ENCODE results near the gene CENPC.
"Not testable (repeated sequence)": the region's sequence is repeated elsewhere in the genome, so short reads cannot be mapped to it uniquely, and the experiment has no call there.

CENPC gene

GRCh38 chr4:67566335-67566734, 21.0 kb upstream of the CENPC start:
- H3K4me1 Mint-ChIP-seq (ENCODE audit: low read depth), result no peaks in the 10 kb centered on the region
- H3K4me3 Mint-ChIP-seq, result no peak overlapping the region
- intact Hi-C loops (cut with micrococcal nuclease), result no loop called here
- H3K27ac Mint-ChIP-seq, result no peak overlapping the region
- H3K27me3 Mint-ChIP-seq, result no peaks in the 10 kb centered on the region
- H3K36me3 Mint-ChIP-seq (ENCODE audit: low read depth), result no peaks in the 10 kb centered on the region
- H3K9me3 Mint-ChIP-seq, result no peaks in the 10 kb centered on the region

GRCh38 chr4:67565284-67565683, 20.0 kb upstream of the CENPC start:
- intact Hi-C loops (cut with micrococcal nuclease), result no loop called here
- Mint-ChIP-seq H3K36me3 (ENCODE audit: low read depth) (no peaks in the 10 kb centered on the region), H3K27me3 (no peaks in the 10 kb centered on the region), H3K4me3 (no peak overlapping the region), H3K27ac (no peak overlapping the region), H3K4me1 (ENCODE audit: low read depth) (no peaks in the 10 kb centered on the region), H3K9me3 (no peaks in the 10 kb centered on the region)

GRCh38 chr4:67558493-67558892, 13.2 kb upstream of the CENPC start, which contains the start of gene STAP1:
STAP1 (plus strand) TSS chr4:67558727; CDS start chr4:67558810, 83 bp downstream.
- H3K4me1 Mint-ChIP-seq (ENCODE audit: low read depth), result peaks cover 24% of the 10 kb centered on the region
- peak within 1 kb of the TSS; percentile 64 for H3K4me3 Mint-ChIP-seq
- H3K36me3 Mint-ChIP-seq (ENCODE audit: low read depth), result no peaks in the 10 kb centered on the region
- no peaks in the 10 kb centered on the region for H3K27me3 Mint-ChIP-seq
- peak within 1 kb of the TSS; percentile 77 for H3K27ac Mint-ChIP-seq
- no peaks in the 10 kb centered on the region for H3K9me3 Mint-ChIP-seq
- intact Hi-C loops (cut with micrococcal nuclease), result no loop called here

GRCh38 chr4:67556436-67556835, 11.1 kb upstream of the CENPC start:
- Mint-ChIP-seq H3K36me3 (ENCODE audit: low read depth) (no peaks in the 10 kb centered on the region), H3K4me1 (ENCODE audit: low read depth) (peaks cover 24% of the 10 kb centered on the region), H3K4me3 (no peak overlapping the region), H3K27me3 (no peaks in the 10 kb centered on the region), H3K27ac (no peak overlapping the region), H3K9me3 (no peaks in the 10 kb centered on the region)
- intact Hi-C loops (cut with micrococcal nuclease), result no loop called here

GRCh38 chr4:67555447-67555846, 10.1 kb upstream of the CENPC start:
- no peak overlapping the region for H3K4me3 Mint-ChIP-seq
- H3K36me3 Mint-ChIP-seq (ENCODE audit: low read depth), result no peaks in the 10 kb centered on the region
- no peaks in the 10 kb centered on the region for H3K27me3 Mint-ChIP-seq
- intact Hi-C loops (cut with micrococcal nuclease), result no loop called here
- no peaks in the 10 kb centered on the region for H3K9me3 Mint-ChIP-seq
- peaks cover 24% of the 10 kb centered on the region for H3K4me1 Mint-ChIP-seq (ENCODE audit: low read depth)
- H3K27ac Mint-ChIP-seq, result no peak overlapping the region

- no peak overlapping the region for H3K27ac Mint-ChIP-seq
- no peak overlapping the region for H3K4me3 Mint-ChIP-seq
- no peaks in the 10 kb centered on the region for H3K27me3 Mint-ChIP-seq
- intact Hi-C loops (cut with micrococcal nuclease), result no loop called here
- H3K9me3 Mint-ChIP-seq, result no peaks in the 10 kb centered on the region
- H3K4me1 Mint-ChIP-seq (ENCODE audit: low read depth), result peaks cover 24% of the 10 kb centered on the region
- no peaks in the 10 kb centered on the region for H3K36me3 Mint-ChIP-seq (ENCODE audit: low read depth)
Measured at GRCh38 chr4:67554096-67554495, 8.8 kb upstream of the CENPC start.

GRCh38 chr4:67552146-67552792, 7.0 kb upstream of the CENPC start:
- H3K9me3 Mint-ChIP-seq; H3K4me3 Mint-ChIP-seq; H3K36me3 Mint-ChIP-seq (ENCODE audit: low read depth); intact Hi-C loops (cut with micrococcal nuclease); H3K27ac Mint-ChIP-seq; H3K27me3 Mint-ChIP-seq: not testable (repeated sequence)
- peaks cover 18% of the 10 kb centered on the region for H3K4me1 Mint-ChIP-seq (ENCODE audit: low read depth)

GRCh38 chr4:67550857-67551256, 5.6 kb upstream of the CENPC start:
- Mint-ChIP-seq H3K4me3 (no peak overlapping the region), H3K4me1 (ENCODE audit: low read depth) (peaks cover 8% of the 10 kb centered on the region), H3K27me3 (no peaks in the 10 kb centered on the region), H3K36me3 (ENCODE audit: low read depth) (no peaks in the 10 kb centered on the region), H3K9me3 (no peaks in the 10 kb centered on the region), H3K27ac (no peak overlapping the region)
- intact Hi-C loops (cut with micrococcal nuclease), result no loop called here

GRCh38 chr4:67550451-67550850, 5.1 kb upstream of the CENPC start:
- peaks cover 5% of the 10 kb centered on the region for H3K4me1 Mint-ChIP-seq (ENCODE audit: low read depth)
- intact Hi-C loops (cut with micrococcal nuclease), result no loop called here
- H3K27ac Mint-ChIP-seq, result no peak overlapping the region
- no peaks in the 10 kb centered on the region for H3K27me3 Mint-ChIP-seq
- H3K36me3 Mint-ChIP-seq (ENCODE audit: low read depth), result no peaks in the 10 kb centered on the region
- no peak overlapping the region for H3K4me3 Mint-ChIP-seq
- no peaks in the 10 kb centered on the region for H3K9me3 Mint-ChIP-seq

- Mint-ChIP-seq H3K4me3 (no peak overlapping the region), H3K27me3 (no peaks in the 10 kb centered on the region), H3K36me3 (ENCODE audit: low read depth) (peaks cover 9% of the 10 kb centered on the region), H3K9me3 (no peaks in the 10 kb centered on the region), H3K27ac (no peak overlapping the region), H3K4me1 (ENCODE audit: low read depth) (no peaks in the 10 kb centered on the region)
- intact Hi-C loops (cut with micrococcal nuclease), result loop anchor here (2.0 to 10.0 kb wide), 3 partner anchors 83 to 796 kb away; no protein-coding TSS in a partner anchor
Measured at GRCh38 chr4:67549123-67549522, 3.8 kb upstream of the CENPC start.

GRCh38 chr4:67546971-67547370, 1.7 kb upstream of the CENPC start:
- intact Hi-C loops (cut with micrococcal nuclease), result loop anchor here (5.0 to 10.0 kb wide), 2 partner anchors 85 to 798 kb away; no protein-coding TSS in a partner anchor
- H3K27me3 Mint-ChIP-seq, result no peaks in the 10 kb centered on the region
- H3K36me3 Mint-ChIP-seq (ENCODE audit: low read depth), result peaks cover 28% of the 10 kb centered on the region
- no peak overlapping the region for H3K27ac Mint-ChIP-seq
- no peaks in the 10 kb centered on the region for H3K9me3 Mint-ChIP-seq
- H3K4me1 Mint-ChIP-seq (ENCODE audit: low read depth), result peaks cover 15% of the 10 kb centered on the region
- H3K4me3 Mint-ChIP-seq, result no peak overlapping the region

GRCh38 chr4:67546004-67546356, 677 bp upstream of the CENPC start:
- H3K36me3 Mint-ChIP-seq (ENCODE audit: low read depth), result peaks cover 36% of the 10 kb centered on the region
- peaks cover 21% of the 10 kb centered on the region for H3K4me1 Mint-ChIP-seq (ENCODE audit: low read depth)
- intact Hi-C loops (cut with micrococcal nuclease), result loop anchor here (5.0 to 10.0 kb wide), 2 partner anchors 86 to 799 kb away; no protein-coding TSS in a partner anchor
- H3K27me3 Mint-ChIP-seq, result no peaks in the 10 kb centered on the region
- peak overlapping the region; percentile 99 for H3K27ac Mint-ChIP-seq
- H3K9me3 Mint-ChIP-seq, result no peaks in the 10 kb centered on the region
- no peak overlapping the region for H3K4me3 Mint-ChIP-seq

- intact Hi-C loops (cut with micrococcal nuclease), result loop anchor here (10.0 kb wide), 1 partner anchor 803 kb away; no protein-coding TSS in a partner anchor
- no peak overlapping the region for H3K4me3 Mint-ChIP-seq
- no peak overlapping the region for H3K27ac Mint-ChIP-seq
Measured at GRCh38 chr4:67542076-67542475, 3.2 kb downstream of the CENPC start.

GRCh38 chr4:67539830-67540229, 5.5 kb downstream of the CENPC start:
- intact Hi-C loops (cut with micrococcal nuclease), result loop anchor here (10.0 kb wide), 1 partner anchor 805 kb away; no protein-coding TSS in a partner anchor
- Mint-ChIP-seq H3K36me3 (ENCODE audit: low read depth) (peaks cover 78% of the 10 kb centered on the region), H3K4me1 (ENCODE audit: low read depth) (peaks cover 21% of the 10 kb centered on the region), H3K27me3 (no peaks in the 10 kb centered on the region), H3K27ac (no peak overlapping the region), H3K9me3 (peaks cover 4% of the 10 kb centered on the region), H3K4me3 (no peak overlapping the region)

More at GRCh38 chr4:67542076-67542475, 3.2 kb downstream of the CENPC start:
- Mint-ChIP-seq H3K27me3 (no peaks in the 10 kb centered on the region), H3K36me3 (ENCODE audit: low read depth) (peaks cover 68% of the 10 kb centered on the region), H3K4me1 (ENCODE audit: low read depth) (peaks cover 21% of the 10 kb centered on the region), H3K9me3 (no peaks in the 10 kb centered on the region)

Data from dendritic cell treated with granulocyte-macrophage colony-stimulating factor and Interleukin-4, amounts not matched to agents 40 ng/mL and 50 ng/mL, for 4 days (primary cell).